C4-2B (cell line): ENCODE results near the gene LHX5.

Experiments
- H3K27ac ChIP-seq: fragments of 450-650 bp; 2 replicates; pipeline ENCODE4 v1.5.1; 2017
- ZFX ChIP-seq: fragments of 450-650 bp; IDR thresholded peaks from 2 replicates; pipeline ENCODE4 v1.6.1; 2017
- TF ChIP-seq, protein P1 (sequence below): fragments of 450-650 bp; conservative IDR thresholded peaks from 2 replicates; pipeline ENCODE4 v1.5.1; 2017; ENCODE audit warnings: mild to moderate bottlenecking

LHX5 gene

DNA sequence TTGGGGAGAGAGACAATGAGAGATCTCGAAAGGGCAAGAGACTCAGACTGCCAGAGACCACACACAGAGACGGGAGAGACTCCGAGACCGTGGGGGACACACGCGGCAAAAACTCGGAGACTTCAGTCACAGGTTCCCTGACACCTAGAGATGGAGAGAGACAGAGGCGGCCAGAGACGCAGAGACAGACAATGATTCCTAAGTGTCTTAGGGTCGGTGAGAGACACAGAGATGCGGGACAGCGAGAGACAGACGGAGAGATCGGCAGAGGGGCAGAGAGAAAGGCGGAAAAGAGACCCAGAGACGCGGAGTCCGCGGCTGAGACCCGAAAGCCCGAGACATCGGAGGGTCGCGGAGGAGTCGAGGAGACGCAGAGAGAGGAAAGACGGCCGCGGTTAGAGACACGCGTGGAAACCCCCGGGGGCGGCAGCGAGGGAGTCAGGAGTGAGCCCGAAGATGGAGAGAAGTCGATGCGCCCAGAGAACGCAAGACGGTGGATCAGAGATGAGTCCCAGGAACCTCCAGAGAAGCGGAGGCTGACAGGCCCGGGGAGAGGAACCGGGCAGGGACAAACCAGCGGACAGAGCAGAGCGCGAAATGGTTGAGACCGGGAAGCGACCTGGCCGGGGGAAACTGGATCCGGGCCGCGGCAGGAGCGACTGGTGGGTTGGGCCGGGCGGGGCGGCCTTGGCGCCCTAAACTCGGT lies 7.8 kb downstream of the LHX5 start:
- no peak for TF ChIP-seq ZFX
- TF ChIP-seq, protein P1, sequence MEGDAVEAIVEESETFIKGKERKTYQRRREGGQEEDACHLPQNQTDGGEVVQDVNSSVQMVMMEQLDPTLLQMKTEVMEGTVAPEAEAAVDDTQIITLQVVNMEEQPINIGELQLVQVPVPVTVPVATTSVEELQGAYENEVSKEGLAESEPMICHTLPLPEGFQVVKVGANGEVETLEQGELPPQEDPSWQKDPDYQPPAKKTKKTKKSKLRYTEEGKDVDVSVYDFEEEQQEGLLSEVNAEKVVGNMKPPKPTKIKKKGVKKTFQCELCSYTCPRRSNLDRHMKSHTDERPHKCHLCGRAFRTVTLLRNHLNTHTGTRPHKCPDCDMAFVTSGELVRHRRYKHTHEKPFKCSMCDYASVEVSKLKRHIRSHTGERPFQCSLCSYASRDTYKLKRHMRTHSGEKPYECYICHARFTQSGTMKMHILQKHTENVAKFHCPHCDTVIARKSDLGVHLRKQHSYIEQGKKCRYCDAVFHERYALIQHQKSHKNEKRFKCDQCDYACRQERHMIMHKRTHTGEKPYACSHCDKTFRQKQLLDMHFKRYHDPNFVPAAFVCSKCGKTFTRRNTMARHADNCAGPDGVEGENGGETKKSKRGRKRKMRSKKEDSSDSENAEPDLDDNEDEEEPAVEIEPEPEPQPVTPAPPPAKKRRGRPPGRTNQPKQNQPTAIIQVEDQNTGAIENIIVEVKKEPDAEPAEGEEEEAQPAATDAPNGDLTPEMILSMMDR, result no peak
- no peak overlapping the region for H3K27ac ChIP-seq

DNA sequence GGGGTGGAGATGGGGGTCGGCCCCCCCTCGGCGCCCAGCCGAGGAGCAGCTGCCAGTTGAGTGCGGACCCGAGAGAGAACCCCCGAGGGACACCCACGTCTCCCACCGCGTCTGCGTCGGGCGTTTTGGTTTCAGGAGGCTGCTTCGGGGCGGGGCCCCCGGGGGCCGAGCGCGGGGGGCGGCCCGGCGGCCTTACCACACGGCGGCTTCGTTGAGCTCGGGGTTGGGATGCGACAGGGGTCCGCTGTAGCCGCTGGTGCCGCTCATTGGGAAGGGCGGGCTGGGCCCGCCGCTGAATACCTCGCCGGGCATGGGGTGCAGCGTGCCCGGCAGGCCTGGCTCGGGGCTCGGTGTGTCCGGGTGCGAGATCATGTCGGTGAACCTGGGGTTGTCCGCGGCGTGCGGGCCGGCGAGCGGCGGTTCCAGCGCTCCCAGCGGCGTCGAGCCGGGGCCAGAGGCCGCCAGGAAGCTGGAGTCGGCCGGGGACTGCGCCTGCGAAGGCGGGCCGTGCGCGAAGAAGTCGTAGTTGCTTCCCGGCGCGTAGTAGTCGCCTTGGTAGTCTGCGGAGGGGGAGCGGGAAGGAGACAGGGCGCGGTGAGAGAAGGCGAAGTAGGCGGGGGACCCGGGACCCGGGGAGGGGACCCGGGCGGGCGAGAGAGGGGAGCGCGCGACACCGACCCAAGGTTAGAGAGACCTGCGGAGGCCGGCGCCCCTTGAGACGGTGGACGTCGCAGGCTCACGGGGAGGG lies 8.5 kb downstream of the LHX5 start:
- TF ChIP-seq, protein P1, result no peak
- no peak for TF ChIP-seq ZFX
- no peak overlapping the region for H3K27ac ChIP-seq

DNA sequence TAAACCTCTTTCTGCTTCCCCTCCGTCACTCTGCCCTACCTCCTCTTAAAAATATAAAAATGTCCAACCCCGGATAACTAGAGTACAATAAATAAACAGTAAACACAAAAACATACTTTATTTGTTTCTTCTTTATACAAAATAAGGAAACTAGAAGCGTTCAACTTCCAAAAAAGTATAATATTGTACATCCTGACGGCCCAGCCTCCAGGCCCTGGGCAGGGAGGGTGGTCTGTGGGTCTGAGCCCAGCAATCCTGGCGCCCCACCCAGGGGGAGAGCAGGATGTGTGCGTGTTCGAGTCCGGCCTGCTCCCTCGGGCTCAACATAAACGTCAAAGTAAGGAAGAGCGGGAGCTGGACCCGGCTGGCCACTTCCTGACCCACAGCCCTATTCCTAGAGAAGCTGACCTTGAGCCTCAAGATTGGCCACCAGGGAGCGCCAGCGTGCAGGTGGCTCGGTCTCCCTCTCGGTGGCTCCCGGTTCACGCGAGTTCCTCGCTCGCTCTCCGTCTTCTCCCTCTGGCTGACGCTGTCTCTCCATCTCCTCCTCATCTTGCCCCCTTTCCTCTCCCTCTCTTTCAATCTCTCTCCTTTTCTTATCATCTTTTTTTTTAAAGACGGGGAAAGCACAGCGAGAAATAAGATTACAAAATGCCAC lies 9.4 kb downstream of the LHX5 start:
- H3K27ac ChIP-seq, result no peak overlapping the region
- TF ChIP-seq, protein P1, result peak; percentile 83
- no peak for TF ChIP-seq ZFX

DNA sequence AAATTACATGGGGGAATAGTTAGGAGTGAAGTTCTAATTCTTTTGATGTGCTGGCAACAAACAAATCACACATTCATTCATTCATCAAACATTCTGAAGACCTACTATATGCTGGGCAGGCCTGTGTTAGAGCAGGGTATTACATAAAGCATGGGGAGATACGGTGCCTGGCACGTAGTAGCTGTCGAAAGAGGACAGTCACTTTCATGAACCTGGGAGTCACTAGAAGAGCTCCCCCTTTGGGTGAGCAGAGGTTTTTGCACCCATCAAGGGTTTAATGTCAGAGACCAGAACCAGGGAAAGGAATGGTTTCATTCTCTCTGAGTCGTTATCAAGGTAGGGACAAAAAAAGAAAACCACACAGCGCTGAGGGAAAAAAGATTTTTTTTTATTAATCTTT lies 10.0 kb downstream of the LHX5 start:
- no peak overlapping the region for H3K27ac ChIP-seq
- TF ChIP-seq, protein P1, result no peak
- TF ChIP-seq ZFX, result no peak

DNA sequence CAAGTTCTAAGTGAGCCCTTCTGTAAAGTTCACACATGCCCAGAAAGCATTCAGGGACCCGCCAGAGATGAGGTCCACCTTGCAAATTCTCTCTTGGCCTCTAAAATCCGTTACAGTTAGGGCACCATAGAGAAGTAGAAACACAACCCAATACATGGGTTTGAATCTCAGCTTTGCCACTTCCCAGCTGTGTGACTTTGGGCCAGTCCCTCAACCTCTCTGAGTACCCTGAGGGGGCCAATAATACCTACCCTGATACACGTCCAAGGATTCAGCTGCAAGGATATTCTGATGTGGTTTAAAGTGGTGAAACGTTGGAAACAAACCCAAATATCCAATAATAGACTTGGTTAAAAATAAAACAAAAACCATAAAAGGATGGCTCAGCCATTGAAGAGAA lies 11.7 kb downstream of the LHX5 start:
- TF ChIP-seq ZFX, result no peak
- TF ChIP-seq, protein P1, result no peak
- H3K27ac ChIP-seq, result no peak overlapping the region

DNA sequence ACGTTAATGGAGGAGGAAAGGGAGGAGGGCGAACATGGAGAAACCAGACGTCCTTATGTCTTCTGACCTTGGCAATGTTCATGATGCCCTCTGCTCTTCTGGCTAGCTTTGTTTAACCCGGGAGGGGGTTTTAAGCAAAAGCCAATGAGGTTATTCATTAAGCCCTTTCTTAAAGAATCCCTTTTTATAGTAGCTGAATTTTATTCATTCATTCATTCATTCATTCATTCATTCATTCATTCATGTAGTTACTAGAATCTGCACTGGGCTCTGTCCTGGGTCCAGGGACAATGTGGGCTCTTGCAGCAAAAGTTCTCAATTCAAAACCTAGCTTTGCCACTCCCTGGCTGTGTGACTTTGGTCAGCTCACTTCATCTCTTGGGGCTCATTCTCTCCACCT lies 14.0 kb downstream of the LHX5 start:
- no peak for TF ChIP-seq ZFX
- TF ChIP-seq, protein P1, result no peak
- no peak overlapping the region for H3K27ac ChIP-seq

DNA sequence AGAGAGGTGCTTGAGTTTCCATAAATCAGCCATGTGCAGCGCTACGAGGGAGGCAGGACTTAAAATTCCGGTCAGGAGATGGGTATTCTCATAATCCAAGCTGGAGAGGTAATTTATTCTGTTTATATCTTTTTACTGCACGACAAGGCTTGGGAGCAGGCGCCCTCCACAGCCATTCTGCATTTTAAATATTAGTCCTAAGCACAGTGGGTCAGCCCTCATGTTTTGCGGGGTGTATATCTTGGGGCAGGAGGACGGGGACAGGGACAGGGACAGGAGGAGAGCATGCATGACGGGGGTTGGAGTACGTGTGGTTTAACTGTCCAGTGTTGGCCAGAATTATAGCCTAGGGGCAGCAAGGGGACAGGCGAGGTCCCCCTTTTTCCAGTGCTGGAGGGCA lies 14.5 kb downstream of the LHX5 start:
- TF ChIP-seq ZFX, result no peak
- TF ChIP-seq, protein P1, result no peak
- no peak overlapping the region for H3K27ac ChIP-seq
